ENCODE data around the gene B4GALNT3. TPM values are rescaled to one million over a fixed set of nuclear protein-coding genes. Genes with fewer than 3 reads are reported as not detected.

Gene B4GALNT3
- total and polyA plus RNA-seq, 10 of the 15 experiments (the other 5 are each of a cell fraction or from before 2014, with no cell fraction given): 0.05 to 4.2 (median 2.7) TPM; not detected in 1

DNA sequence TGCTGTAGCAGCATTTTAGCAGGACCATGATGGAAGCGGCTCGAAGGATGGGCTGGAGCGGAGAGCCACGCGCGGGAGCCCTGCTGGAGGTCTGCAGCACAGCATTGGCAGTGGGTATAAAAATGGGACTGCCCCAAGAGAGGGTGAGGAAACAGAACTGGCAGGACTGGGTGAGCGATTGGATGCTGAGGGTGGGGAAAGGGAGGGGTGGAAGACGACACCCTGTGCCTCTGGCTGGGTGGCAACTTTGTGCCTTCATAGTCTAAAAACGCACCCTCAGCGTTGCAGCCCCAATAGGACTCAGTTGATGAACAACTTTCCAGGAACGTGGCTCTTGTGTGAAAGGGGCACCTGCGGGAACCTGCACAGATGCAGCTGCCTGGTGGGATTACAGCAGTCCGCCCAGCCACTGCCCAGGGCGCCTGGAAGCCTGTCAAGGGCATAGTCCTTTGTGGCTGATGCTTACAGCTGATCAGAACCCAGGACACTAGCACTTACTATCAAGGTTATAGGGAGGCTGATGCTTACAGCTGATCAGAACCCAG, 130.5 kb downstream of the B4GALNT3 start (continued):
- no peak for TF ChIP-seq E2F4 (IDR thresholded peaks at IDR 0.05; ENCODE audit: low read depth, low read length)
- no peak for TF ChIP-seq SMAD5 (IDR thresholded peaks at IDR 0.05; ENCODE audit: low read depth)
- TF ChIP-seq, protein P1, sequence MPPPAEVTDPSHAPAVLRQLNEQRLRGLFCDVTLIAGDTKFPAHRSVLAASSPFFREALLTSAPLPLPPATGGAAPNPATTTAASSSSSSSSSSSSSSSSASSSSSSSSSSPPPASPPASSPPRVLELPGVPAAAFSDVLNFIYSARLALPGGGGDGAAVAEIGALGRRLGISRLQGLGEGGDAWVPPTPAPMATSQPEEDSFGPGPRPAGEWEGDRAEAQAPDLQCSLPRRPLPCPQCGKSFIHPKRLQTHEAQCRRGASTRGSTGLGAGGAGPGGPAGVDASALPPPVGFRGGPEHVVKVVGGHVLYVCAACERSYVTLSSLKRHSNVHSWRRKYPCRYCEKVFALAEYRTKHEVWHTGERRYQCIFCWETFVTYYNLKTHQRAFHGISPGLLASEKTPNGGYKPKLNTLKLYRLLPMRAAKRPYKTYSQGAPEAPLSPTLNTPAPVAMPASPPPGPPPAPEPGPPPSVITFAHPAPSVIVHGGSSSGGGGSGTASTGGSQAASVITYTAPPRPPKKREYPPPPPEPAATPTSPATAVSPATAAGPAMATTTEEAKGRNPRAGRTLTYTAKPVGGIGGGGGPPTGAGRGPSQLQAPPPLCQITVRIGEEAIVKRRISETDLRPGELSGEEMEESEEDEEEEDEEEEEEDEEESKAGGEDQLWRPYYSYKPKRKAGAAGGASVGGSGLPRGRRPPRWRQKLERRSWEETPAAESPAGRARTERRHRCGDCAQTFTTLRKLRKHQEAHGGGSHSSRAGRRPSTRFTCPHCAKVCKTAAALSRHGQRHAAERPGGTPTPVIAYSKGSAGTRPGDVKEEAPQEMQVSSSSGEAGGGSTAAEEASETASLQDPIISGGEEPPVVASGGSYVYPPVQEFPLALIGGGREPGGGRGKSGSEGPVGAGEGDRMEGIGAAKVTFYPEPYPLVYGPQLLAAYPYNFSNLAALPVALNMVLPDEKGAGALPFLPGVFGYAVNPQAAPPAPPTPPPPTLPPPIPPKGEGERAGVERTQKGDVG (CRISPR knock-in tag; IDR thresholded peaks at IDR 0.05): no peak
- no peak for TF ChIP-seq CHD2 (IDR thresholded peaks at IDR 0.05; ENCODE audit: borderline replicate concordance, low read depth, low read length)
- TF ChIP-seq, protein P2, sequence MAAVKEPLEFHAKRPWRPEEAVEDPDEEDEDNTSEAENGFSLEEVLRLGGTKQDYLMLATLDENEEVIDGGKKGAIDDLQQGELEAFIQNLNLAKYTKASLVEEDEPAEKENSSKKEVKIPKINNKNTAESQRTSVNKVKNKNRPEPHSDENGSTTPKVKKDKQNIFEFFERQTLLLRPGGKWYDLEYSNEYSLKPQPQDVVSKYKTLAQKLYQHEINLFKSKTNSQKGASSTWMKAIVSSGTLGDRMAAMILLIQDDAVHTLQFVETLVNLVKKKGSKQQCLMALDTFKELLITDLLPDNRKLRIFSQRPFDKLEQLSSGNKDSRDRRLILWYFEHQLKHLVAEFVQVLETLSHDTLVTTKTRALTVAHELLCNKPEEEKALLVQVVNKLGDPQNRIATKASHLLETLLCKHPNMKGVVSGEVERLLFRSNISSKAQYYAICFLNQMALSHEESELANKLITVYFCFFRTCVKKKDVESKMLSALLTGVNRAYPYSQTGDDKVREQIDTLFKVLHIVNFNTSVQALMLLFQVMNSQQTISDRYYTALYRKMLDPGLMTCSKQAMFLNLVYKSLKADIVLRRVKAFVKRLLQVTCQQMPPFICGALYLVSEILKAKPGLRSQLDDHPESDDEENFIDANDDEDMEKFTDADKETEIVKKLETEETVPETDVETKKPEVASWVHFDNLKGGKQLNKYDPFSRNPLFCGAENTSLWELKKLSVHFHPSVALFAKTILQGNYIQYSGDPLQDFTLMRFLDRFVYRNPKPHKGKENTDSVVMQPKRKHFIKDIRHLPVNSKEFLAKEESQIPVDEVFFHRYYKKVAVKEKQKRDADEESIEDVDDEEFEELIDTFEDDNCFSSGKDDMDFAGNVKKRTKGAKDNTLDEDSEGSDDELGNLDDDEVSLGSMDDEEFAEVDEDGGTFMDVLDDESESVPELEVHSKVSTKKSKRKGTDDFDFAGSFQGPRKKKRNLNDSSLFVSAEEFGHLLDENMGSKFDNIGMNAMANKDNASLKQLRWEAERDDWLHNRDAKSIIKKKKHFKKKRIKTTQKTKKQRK (IDR thresholded peaks at IDR 0.05; ENCODE audit: low read depth, low read length): no peak
- TF ChIP-seq CUX1 (IDR thresholded peaks at IDR 0.05; ENCODE audit: insufficient replicate concordance, low read depth, low read length): no peak

All from GM12878 (cell line).